HG03064 (cell line): Measurements from ENCODE around the gene FXYD1.
"Not testable (repeated sequence)": the region's sequence is repeated elsewhere in the genome, so short reads cannot be mapped to it uniquely, and the experiment has no call there.

ENCODE experiments used
- ATAC-seq: cut with Tn5 transposase; IDR thresholded peaks from one replicate; pipeline ENCODE4 v1.9.1; 2021; ENCODE audit warnings: low read depth; ENCODE audit not compliant: unreplicated experiment

The FXYD1 gene

DNA sequence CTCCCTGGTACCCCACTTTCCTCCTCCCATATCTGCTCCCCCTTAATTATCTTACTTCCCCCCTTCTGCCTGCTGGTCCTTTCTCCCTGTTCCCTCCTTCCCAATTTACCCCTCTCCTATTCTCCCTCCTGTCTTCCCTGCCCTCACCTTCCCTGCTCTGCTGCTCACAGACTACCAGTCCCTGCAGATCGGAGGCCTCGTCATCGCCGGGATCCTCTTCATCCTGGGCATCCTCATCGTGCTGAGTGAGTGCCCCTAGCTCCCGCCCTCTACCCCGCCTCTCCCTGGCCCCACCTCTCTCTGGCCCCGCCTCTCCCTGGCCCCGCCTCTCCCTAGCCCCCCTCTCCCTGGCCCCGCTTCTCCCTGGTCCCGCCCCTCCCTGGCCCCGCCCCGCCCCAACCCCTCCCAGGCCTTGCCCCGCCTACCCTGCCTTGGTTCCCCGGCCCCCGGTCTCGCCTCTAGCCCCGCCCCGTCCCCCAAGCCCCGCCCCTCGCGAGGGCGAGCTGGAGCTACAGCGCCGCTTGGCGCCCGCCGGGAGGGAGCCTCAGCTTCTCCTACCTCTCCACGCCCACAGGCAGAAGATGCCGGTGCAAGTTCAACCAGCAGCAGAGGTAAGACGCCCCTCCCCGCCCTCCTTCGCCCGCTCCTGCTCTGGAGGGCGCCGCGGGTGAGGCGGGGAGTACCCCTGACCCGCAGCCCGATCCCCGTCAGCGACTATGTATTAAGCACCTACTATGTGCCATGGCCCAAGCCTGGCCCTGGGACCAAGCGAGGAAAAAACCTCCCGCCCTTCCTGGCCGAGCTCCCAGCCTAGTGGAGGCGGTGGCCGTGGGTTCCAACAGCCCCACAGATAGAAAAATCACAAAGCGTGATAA lies 2.6 kb downstream of the FXYD1 start:
- no peak for ATAC-seq

DNA sequence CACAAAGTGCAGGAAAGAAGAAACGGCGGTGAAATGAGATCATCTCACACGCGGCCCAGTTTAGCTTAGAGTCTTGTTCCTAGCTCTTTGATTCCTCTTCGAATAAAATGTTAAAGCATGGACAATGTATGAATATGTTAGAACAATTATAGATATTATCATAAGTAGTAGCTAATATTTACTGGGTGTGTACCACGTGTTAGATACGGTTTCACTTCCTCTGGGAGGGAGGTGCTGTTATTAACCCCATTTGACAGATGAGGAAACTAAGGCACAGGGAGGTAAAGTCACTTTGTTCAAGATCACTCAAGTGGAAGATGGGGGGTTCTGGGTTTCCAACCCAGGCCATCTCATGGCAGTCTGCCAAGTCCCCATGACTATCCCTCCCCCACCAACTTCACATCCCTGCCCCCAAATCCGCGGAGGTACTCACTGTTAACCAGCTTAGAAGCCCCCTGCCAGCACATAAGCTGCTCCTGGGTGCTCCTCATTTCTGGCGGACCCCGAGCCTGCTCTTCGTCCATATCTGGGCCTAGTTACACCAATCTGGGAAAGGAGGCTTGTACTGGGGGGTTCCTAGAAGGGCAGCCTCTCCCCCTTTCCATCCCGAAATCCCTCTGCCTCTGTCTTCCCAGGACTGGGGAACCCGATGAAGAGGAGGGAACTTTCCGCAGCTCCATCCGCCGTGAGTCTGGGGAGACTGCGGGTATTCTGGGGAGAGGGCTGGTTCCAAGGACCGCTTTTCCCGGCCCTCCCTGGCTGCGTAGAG lies 3.4 kb downstream of the FXYD1 start:
- ATAC-seq: no peak

DNA sequence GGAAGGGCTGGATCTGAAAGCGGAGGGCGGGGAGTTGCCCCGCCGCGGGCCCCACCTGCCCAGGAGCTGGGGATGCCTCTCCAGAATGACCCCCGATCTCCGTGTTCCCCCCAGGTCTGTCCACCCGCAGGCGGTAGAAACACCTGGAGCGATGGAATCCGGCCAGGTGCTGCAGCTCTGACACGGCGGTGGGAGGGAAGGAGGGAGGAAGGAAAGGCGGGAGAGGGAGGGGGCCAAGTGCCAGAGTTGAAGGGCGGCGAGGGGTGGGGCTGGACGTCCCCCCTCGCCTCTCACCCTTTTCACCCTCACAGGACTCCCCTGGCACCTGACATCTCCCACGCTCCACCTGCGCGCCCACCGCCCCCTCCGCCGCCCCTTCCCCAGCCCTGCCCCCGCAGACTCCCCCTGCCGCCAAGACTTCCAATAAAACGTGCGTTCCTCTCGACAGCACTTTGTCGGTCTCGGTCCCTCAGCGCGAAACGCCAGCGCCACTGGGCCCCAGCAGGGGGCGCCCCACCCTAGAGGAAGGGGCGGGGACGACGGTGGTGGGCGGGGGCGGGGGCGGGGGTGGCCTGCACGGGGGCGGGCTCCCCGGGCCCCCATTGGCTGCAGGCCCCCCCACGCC lies 4.1 kb downstream of the FXYD1 start:
- ATAC-seq: no peak

DNA sequence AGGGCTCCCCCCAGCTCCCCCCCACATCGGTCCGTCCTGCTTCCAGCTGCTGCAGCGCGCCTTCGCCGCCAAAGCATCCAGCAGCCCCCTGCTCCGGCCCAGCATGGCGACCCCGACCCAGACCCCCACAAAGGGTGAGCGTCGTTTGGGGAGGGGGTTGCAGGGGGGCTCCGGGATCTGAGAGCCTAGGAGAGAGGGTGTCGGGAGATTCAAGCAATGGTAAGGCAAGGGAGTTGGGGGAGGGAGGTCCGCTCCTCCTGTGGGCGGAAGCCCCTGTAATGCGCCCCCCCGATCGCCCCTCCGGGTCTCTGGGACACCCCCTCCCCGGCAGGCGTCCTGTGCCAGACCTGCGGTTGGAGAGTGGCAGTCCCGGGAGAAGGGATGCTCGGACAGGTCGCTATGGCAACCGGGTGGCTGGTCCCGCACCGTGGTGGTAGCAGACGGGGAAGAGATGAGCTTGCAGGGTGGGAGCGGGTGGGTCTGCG lies 4.6 kb downstream of the FXYD1 start, which contains the start of gene FXYD7:
Gene FXYD7 (plus strand): TSS at position 25 of the 485 bp plus-strand sequence. CDS start 79 bp downstream, at position 104.
- ATAC-seq: no peak

DNA sequence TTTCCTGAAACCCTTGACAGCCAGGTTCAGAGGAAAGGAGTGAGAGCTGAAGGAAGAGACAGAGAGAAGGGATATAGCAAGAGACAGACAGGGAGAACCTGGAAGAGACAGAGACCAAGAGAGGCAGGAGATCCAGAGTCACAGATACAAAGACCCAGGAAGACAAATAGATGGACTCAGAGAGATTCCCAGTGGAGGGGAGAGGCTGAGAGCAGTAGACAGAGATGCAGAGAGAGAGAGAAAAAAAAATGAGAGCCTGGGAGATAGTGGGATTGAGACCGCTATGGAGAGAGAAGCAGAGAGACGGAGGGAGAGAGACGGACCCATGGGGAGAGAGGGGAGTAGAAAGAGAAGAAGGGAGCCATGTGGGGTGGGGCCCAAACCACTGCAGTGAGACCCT lies 5.2 kb downstream of the FXYD1 start:
- no peak for ATAC-seq

DNA sequence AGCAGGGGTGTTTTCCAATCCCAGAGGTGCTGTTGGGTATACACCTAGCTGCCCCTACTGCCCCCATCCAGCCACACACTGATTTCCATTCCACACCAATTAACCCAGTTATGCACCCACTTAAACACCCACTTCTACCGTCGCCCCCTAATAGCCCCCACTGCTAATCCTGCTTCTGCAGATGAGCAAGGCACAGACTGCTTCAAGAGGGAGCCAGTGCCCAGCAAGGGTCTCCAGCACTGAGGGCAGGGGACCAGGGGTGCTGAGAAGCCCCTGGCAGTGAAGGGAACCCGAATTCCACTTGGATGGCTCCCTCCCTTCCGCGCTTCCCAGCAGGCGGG lies 5.6 kb downstream of the FXYD1 start:
- ATAC-seq: no peak

DNA sequence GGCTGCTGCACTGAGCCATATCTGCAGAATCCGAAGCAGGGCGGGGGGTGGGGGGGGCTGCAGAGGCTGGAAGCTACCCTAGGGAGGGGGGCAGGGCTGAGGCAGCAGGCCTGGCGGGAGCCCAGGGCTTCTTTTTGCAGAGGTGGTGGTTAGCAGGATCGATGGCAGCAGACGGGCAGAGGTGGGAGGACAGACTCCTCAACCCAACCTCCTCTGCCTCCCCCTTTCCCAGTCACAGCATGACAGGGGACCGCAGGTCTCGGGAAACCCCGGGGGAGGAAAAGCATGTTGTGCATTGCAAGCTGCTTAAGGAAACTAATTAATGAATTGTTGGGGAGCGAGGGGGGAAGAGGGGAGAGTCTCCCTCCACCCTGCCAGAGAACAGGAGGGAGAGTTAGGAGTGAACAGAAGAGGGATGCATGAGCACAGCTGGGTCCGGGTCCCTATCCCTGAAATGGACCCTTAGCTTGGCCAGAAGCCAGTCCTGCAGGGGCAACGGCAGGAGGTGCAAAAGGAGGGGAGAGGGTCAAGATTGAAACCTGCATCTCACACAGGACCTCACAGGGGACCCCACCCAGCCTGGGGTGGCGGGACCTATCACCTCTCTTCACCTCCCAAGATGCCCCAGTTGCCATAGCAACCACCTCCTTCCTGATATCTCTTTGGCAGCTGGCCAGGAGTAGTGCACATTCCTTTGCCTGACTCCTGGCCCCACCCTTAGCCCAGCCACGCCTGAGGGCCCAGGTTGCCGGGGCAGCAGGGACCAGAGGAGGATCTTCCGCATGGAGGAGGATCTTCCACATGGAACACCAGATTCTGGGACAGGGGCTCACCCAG lies 6.2 kb downstream of the FXYD1 start:
- ATAC-seq: no peak

DNA sequence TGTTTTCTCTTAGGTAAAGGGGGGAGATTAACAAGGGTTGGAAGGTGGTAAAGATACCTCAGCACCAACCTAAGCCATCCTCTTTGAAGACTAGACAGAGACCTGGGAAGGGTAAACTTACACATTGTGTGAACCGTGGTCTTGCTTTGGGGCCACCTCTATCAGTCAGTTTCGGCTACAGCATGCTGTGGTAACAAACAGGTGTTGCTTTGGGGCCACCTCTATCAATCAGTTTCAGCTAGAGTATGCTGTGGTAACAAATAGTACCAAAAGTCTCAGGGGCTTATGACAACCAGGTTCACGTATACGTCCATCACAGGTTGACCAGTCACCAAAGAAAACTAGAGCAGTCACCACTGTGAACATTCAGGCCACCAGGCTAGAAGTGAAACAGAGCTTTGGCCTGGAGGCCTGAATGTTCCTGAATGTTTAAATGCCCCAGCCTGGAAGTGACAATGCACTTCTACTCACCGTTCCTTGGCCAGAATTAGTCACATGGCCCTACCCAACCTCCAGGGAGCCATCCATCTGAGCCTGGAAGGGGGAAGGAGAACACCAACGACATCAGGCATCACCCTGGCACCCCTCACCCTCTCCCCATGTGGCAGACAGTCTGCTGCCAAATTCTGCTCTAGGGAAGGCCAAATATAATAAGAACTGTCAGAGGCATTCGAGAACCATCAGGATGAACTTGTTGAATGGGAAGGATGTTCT lies 8.3 kb downstream of the FXYD1 start:
- no peak for ATAC-seq

DNA sequence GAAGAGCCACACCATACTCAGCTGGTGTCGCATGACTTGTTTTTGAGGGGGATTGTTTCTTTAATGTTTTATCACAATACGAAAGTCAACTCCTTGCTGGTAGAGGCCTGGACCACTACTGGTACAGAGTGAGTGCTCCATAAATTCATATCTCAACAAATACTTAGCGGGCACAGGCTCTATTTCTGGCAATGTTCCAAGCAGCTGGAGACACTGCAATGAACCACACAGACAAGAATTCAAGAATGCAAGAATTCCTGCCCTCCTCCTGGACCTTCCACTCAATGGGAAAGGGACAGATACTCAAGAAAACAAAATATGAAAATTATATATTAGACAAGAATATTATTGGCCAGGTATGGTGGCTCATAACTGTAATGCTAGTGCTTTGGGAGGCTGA lies 10.8 kb downstream of the FXYD1 start:
- ATAC-seq: no peak

DNA sequence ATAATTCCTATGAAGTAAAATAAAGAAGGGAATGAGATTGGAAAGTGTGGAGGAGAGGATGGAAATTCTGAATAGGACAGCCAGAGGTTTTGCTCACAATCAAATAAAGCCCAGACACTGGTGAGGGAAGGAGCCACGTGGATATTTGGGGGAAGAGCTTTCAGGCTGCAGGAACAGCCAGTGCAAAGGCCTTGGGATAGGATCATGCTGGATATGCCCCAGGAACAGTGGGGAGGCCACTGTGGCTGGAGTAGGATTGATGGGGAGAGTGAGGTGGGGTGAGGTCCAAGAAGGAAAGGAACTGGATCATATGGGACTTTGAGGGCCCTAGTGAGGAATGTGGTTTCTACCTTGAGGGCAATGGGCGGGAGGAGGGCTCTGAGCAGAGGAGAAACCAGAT lies 11.8 kb downstream of the FXYD1 start:
- no peak for ATAC-seq

DNA sequence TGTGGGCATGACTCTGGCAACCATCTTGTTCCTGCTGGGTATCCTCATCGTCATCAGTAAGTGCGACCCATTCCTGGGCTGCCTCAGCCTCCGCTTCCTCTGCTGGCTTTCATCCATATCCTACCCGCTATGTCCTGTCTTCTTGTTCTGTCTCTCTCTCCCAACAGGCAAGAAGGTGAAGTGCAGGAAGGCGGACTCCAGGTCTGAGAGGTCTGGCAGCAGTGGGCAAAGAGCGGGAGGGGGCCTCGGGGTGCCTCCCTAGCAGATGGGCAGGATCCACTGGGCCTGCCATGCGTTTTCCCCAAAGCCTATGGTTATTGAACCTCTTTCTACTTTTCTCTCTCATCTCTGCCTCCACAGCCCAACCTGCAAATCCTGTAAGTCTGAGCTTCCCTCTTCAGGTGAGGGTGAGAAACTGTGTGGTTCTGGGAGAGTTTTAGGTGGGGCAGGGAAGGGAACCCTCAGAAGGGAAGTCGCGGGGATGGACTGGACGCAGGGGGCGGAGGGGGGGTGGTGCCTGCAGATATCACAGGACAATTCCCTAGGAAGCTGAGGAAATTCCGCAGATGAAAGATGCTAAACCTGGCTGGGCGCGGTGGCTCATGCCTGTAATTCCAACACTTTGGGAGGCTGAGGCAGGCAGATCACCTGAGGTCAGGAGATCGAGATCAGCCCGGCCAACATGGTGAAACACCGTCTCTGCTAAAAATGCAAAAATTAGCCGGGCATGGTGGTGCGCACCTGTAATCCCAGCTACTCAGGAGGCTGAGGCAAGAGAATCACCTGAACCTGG lies 12.8 kb downstream of the FXYD1 start:
- ATAC-seq: no peak

DNA sequence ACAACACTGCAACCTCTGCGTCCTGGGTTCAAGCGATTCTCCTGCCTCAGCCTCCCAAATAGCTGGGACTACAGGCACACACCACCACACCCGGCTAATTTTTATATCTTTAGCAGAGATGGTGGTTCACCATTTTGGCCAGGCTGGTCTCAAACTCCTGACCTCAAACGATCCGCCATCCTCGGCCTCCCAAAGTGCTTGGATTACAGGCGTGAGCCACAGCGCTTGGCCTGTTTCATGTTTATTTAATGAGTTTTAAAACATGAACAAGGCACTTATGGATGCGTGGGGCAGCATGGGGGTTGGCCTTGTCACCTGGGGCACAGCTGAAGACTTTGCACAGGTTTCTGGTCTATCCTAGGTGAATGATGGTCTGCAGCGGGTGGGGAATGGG lies 14.5 kb downstream of the FXYD1 start:
- not testable (repeated sequence) for ATAC-seq

DNA sequence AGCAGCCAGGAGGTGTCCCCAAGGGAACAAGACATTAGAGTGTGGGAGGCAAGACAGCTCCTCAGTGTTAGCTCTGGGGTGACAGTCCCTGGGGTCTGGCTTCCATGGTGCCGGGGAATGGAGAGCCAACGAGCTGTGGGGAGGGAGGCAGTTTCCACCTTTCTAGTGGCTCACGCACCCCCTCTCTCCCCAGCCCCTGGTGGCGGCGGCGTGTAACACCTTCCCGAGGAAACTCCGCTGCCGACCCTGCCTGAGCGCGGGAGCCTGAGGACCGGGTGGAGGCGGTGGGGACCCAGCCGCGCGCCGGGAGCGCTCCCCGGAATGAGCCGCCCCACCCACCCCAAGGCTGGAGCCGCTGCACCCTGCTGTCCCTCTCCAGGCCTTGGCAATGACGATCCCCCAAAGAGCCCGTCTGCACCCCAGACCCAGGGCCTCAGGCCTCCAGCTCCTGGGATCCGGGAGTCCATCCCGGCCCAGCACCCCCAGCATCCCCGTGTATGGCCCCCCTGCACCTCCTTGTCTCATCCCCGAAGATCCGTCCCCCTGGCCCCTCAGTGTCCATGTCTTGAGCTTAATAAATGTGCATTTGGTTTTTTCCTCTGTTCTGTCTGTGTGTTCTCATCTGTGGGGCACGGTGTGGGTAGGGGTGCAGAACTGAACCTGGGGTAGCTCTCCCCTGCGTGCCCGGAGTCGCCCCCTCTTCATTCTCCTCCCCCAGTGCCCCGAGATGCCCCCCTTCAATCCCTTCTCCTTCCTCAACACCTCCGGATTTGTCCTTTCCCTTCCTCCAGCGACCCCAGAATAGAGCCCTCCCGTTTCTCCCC lies 15.3 kb downstream of the FXYD1 start:
- ATAC-seq: no peak

DNA sequence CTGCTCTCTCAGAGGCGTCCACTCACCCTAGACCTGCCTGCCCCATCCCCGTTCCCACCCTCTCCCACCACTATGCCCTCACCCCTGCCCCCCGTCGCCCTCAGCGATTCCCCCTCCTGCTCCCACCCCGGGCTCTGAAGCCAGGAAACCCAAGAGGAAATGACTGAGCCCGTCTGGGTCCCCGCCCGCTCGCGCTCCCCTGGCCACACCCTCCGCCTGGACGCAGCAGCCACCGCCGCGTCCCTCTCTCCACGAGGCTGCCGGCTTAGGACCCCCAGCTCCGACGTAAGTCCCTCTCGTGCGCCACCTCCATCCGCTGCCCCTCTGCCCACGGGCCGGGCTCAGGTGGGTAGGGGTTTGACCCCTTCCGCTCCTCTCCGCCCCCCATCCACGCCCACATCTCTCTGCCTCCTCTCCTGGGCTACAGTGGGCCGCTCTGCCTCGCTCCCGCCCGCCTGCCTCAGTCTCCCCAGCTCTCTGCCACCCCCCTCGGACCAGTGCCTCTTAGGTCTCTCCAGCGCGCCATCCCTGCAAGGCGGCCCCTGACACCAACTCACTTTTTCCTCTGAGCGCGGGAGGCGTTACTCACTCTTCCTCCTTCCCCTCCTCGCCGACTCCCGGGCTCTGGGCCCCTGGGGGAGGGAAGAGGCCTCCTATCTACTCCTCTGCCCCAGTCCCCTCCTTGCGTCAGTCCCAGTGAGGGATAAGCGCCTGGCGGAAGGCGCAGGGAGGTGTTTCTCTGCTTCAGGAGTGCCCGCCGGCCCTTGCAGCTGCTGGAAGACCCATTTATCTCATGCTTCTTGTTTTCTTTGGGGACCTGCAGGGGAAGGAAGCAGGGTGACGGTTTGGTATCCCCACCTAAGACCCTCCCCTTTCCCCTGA lies 16.1 kb downstream of the FXYD1 start, which contains the start of gene FXYD5:
Gene FXYD5 (plus strand): TSS at position 211 of the 882 bp plus-strand sequence. CDS start 816 bp downstream, outside the sequence.
- no peak for ATAC-seq

DNA sequence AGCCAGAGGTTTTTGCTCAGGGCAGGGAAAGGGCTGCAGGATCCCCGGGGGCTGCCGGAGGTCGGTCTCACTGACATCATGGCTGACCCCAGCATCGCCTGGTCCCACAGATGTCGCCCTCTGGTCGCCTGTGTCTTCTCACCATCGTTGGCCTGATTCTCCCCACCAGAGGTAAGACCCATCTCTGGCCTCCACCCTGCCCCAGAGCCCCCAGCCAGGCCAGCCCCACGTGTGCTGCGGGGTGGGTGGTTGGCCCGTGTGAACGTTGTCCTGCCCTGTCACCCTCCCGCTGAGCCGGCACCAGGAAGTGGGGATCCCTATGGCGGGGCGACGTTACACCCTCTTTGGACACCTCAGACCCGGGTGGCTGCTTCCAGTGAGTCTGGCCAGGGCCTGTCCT lies 16.8 kb downstream of the FXYD1 start:
- ATAC-seq: no peak

DNA sequence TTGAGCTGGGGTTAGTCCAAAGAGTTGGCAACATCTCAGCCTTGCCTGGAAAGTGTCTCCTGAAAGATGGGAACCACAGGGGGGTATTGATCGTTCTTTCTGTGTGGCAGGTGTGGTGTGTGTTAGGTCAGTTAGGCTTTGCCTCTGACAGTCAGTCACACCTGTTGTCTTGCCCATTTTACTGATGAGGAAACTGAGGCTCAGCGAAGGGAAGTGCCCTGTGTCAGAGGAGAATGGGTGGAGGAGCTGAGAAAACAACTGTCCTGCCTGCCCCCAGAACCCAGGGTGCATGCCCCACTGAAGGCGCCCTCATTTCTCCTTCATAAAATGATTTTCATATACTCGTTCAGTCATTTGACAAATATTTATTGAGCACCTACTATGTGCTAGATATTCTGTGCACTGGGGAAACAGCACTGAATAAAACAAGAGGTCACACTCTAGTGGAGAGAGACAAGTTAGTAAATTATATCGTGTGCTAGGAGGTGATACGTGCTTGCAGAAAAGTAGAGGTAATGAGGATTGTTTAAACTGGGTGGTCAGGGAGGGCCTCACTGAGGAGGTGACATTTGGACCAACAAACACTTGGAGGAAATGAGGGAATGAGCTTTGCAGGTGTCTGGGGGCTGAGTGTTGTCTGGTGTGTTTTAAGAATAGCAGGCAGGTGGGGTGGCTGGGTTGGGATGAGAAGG lies 17.5 kb downstream of the FXYD1 start:
- ATAC-seq: no peak

DNA sequence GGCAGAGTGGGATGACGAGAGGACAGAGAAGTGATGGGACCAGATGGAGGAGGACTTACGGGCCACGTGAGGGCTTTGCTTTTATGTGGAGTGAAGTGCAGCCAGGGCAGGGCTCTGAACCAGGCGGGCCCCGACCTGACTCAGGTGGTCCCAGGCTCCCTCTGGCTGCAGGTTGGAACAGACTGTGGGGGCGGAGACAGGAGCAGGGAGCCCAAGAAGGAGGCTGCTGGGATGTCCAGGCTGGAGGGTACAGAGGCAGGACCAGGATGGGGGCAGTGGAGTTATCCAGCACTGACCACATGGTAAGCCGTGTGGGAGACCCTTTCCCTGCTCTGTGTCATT lies 18.0 kb downstream of the FXYD1 start:
- no peak for ATAC-seq
